ENCODE measurements around the gene METRNL.

DNA sequence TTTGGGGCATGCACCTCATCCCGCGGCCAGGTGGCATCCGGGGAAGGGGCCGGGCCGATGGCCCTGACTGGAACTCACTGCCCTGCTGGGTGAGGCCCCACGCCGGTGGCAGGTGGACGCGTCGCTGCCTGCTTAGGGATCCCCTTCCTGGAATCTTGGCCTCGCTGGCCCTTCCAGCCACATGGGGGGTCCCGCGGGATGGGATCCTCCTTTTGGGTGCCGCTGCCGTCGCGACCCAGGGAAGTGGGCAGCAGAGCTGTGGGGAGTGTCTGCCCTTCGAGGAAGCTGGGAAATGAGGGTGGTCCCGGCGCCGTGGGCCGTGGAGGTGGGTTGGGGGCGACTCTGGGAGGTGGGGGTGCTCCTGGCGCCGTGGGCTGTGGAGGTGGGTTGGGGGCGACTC is 12.8 kb downstream of the METRNL start:
- TF ChIP-seq EZH2 (IDR thresholded peaks at IDR 0.05; ENCODE audit: low read depth) = no peak
- no peak for TF ChIP-seq CTCF (conservative IDR thresholded peaks at IDR 0.05)

Data from PC-9 (cell line).